Astrocyte of the cerebellum (primary cell): Measurements from ENCODE around the gene PLCL1.

Experiments used
- DNase-seq: peaks from one replicate; pipeline ENCODE4 v3.0.0-alpha.2; 2011; ENCODE audit warnings: low read depth
- H3K4me3 ChIP-seq: 2 replicates; pipeline ENCODE4 v1.5.1; 2011; ENCODE audit warnings: mild to moderate bottlenecking, low read depth, low read length, moderate library complexity
- CTCF ChIP-seq: IDR thresholded peaks from 2 replicates; pipeline ENCODE4 v1.5.1; 2012; ENCODE audit warnings: low read length, low read depth, moderate library complexity, mild to moderate bottlenecking; ENCODE audit errors: missing control alignments
- in situ Hi-C: cut with HindIII; loops from 2 replicates; pipeline ENCODE4 v1.10.0; 2017; ENCODE audit warnings: low sequenced_read_pairs

Gene PLCL1

GRCh38 chr2:197920088-197920487, 115.7 kb downstream of the PLCL1 start:
- no peak overlapping the region for H3K4me3 ChIP-seq
- no peak for TF ChIP-seq CTCF
- in situ Hi-C loops: no loop called here
- DNase-seq: no peak

GRCh38 chr2:197920592-197921201, 116.3 kb downstream of the PLCL1 start:
- in situ Hi-C loops: no loop called here
- DNase-seq: no peak
- no peak overlapping the region for H3K4me3 ChIP-seq
- no peak for TF ChIP-seq CTCF

GRCh38 chr2:197924483-197924882, 120.1 kb downstream of the PLCL1 start:
- H3K4me3 ChIP-seq: no peak overlapping the region
- no peak for DNase-seq
- TF ChIP-seq CTCF: no peak
- in situ Hi-C loops: no loop called here

- no peak for DNase-seq
- H3K4me3 ChIP-seq: no peak overlapping the region
- in situ Hi-C loops: no loop called here
- no peak for TF ChIP-seq CTCF
These were observed 120.8 kb downstream of the PLCL1 start for GRCh38 chr2:197925204-197925603.

- TF ChIP-seq CTCF: no peak
- H3K4me3 ChIP-seq: no peak overlapping the region
- in situ Hi-C loops: no loop called here
- no peak for DNase-seq
These were observed 121.6 kb downstream of the PLCL1 start for GRCh38 chr2:197925976-197926375.

GRCh38 chr2:197926673-197927072, 122.3 kb downstream of the PLCL1 start:
- no peak for TF ChIP-seq CTCF
- in situ Hi-C loops: no loop called here
- H3K4me3 ChIP-seq: no peak overlapping the region
- no peak for DNase-seq
